GM18873 (cell line): Measurements from ENCODE around the gene SMAD7.
A peak's percentile ranks its signal among the peaks of the same experiment; 100 is the strongest.

Source experiments
- ATAC-seq: cut with Tn5 transposase; IDR thresholded peaks from one replicate; pipeline ENCODE4 v1.9.1; 2021; ENCODE audit warnings: mild to moderate bottlenecking, moderate library complexity, moderate number of reproducible peaks; ENCODE audit not compliant: unreplicated experiment, low FRiP score

SMAD7 gene

DNA sequence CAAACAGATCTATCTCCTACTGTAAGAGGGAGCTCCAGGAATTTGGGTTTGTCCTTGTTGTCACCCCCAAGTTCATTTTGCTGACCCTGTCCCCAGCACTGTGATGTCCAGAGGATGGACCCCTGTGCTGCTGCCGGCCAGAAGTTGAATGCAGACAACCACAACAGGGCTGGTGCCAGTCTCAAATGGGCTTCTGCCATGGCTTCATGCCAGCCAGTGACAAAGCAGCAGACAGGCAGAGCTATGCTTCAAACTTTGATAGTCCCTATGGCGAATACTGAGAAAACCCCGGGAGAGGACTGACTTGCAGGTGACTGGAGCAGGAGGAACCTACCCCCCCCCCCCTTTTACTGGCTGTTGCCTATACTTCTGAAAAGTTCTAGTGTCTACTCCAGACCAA is 3.2 kb downstream of the SMAD7 start:
- ATAC-seq: no peak

DNA sequence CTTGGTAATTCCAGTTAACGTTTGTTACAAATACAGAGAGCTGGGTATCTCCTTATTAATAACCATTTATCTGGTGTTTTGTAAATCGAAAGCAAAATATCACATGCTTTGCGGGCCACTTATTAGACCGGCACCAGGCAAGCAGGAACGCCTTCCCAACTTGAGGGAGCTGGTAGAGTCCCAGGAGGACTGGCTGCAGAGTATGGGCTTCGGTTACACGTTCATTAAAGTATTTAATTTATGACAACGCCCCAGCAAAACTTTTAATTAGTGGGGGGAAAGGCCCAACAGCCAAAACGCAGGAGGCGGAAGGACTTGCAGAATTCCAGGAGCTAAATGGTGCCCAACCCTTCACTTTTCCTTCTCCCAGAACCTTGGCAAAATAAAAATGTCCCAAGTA is 3.7 kb downstream of the SMAD7 start:
- no peak for ATAC-seq

DNA sequence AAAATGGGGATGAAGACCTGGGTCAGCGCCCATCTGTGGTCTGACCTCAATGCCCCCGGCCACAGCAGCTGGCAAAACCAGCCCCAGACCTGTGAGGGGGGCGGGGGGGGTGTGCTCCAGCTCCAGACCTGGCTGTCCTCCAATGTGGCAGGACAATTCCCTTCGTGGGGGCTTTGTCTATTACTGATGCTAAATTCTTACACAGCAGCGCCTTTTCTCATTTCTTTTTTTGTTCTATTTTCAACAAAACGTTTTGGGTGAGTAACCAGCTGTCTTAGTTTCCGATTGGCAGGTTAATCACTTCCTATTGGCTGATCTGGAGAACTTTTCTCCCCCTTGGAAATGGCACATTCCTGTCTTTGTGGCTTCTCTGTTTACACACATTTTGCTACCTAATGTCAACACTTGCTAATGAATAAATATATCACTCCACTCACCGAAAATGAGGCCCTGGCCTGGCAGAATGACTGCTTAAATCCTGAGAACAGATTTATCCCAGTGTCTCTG is 4.4 kb downstream of the SMAD7 start:
- no peak for ATAC-seq

GRCh38 chr18:48945953-48946217 is 4.9 kb downstream of the SMAD7 start:
- no peak for ATAC-seq

DNA sequence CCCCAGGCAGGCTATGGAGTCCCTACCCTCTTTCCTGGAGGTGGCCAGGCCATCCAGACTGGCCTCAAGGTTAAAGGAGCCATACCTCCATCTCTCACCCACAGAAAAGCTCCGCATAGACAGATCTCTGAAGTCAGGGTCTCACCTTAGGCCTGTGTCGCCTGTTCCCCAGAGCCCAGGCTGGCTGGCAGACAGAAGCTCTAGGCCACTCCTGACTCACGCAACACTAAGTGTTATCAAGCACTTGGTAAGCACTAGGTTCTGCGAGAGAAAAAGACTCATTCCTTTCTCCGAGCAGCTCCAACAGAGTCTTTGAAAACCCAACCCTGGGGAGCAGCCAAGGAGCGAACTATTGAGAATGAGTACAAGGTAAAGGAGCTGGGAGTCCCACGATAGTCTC is 6.1 kb downstream of the SMAD7 start:
- no peak for ATAC-seq

DNA sequence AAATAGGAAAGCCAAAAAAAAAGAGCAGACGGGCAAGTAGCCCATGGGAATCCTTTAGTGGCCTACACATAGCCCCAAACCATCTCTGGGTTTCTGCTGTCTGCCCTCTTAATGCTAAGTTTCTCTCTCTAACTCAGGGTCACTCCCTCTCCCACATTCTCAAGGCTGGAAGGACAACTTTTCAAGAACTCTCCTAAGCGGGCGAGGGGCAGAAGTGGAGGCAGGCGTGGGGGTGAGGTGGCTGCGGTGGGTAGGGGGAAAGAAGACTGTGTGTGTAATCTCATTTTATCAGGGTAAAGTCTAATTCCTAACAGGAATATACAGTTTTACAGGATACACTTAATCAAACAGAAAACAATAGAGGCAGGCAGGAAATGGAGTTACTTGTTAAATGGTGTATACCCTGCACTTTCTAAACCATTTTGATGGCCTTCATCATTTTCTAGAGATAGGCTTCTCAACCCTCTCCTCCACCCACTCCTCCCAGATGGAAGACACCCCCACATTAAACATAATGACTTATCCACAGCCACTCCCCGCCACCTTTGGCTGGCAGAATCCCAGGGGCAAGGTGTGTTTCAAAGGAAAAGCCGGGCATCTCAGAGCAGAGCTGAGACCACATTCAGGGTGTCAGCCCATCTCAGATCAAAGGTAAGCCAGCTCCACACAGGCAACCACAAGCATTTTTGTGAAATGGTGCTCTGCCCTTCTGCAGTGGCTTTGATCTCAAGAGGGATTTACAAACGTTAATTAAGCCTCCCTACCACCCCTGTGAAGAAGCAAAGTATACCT is 6.8 kb downstream of the SMAD7 start:
- no peak for ATAC-seq

- ATAC-seq: no peak
These were observed 7.4 kb downstream of the SMAD7 start for GRCh38 chr18:48943333-48943732.

DNA sequence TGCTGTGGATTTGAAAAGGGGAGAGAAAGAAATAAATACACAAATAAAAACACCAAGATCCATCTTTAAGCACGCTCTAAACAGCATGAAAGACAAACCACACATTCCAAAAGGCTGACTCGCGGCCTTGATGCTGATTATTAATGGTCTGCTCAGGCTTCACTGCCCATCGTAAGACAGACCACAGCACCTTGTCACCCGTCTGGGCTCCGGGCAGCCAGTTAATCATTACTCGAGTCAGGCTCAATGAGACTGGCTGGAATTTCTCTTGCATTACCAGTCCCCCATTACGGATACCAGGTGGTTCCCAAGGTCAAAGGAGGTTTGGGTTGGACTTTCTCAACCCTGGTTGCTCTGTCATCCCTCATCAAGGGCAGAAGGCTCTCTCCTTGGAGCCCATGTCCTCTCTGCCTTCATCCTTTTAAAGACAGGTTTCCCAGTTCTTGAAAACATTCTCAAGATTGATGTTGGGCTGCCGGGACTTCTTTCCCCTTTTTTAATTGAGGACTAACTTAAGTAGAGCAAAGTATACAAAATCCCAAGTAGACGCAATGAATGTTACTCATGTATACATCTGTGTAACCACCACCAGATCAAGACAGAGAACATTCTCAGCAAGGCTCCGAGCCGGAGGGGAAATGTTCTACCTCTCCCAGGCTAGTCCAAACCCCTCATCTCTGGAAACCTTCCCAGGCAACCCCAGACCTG is 8.1 kb downstream of the SMAD7 start:
- no peak for ATAC-seq

GRCh38 chr18:48942086-48942485 is 8.7 kb downstream of the SMAD7 start:
- no peak for ATAC-seq

DNA sequence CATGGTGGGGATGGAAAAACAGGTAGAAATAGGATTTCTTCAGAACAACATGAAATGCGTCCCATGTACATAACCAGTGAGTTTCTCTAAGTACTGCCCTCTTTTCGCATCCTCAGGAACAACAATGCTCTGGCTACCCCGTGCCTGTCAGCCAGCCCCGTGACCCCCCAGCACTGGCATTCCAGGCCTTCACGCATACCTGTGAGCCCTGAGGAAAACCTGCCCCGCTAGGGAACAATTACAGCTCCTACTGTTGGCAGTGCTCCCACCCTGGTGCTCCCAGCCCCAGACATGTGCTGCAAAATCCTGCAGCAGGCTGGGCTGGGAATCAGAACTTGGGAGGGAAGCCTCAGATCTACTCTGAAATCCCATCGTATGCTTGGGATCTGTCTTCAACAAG is 9.1 kb downstream of the SMAD7 start:
- no peak for ATAC-seq

DNA sequence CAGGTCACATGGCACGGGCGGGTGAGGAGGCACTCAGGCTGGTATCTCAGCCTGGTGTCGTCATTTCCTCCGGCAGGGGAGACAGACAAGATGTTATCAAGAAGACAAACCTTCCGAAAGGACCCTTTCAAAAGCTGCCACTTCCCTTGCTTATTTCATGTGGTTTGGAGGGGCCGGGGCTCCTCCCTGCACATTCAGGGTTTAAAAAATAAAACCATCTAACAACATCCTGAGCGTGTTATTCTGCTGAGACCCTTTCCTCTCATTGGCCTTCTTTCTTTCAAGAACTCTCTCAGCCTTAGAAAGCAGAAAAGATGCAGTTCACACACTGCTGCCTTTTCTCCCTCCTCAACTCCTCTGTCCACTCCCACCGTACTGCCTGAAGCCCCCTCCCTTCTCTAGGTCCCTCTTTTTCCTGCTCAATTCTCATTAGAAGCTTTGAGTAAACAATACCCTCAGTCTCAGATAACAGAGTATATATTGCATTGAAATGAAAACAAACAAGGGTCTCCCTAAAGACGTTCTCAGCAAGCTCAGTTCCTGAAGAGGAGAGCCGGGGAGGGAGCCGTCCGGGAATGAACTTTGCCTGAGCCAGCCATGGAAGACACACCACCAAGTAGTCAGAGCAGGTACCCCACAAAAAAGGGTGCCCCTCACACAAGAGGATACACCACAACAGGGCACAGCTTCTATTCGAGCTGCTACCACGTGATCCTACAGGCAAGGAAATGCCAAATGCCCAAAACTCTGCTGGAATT is 9.7 kb downstream of the SMAD7 start:
- peak; percentile 48 for ATAC-seq

DNA sequence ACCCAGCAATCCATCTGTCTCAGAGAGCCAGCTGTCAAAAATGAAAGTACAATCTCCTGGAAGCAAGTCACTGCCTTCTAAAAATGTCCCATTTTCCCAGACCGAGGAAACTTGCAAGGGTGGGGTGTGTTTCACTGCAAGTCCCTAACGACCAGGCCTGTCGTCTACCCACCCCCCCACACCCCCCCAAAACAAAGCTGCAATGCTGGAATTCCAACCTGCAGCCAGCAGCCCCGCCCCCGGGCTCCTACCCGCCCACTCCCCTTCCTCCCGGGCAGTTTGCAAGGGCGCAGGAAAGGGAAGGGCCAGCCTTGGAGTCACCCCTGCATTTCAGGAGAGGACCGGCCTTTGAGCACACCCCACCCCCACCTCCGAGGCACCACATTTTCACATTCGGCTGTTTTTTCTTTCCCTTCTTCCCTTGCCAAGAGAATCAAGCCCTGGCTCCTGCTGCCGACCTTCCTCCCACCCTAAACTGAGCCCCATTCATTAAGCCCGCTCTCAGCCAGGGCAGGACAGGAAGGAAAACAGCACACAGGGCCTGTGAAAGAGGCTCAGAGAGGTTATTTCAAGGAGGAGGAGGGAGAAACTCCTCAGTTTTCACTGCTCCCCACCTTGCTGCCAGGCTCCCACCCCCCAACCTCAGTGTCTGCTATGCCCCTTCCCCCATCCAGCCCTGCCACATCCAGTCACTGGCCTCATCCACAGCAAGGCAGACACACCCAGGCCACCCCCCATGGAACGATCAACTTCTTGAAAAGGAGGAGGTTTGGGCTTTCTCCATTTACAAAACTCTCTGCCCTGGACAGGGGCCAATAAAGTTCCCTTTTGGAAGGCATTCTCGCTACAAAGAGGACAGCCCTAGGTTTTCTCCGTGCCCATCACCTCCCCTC is 11.3 kb downstream of the SMAD7 start:
- no peak for ATAC-seq

DNA sequence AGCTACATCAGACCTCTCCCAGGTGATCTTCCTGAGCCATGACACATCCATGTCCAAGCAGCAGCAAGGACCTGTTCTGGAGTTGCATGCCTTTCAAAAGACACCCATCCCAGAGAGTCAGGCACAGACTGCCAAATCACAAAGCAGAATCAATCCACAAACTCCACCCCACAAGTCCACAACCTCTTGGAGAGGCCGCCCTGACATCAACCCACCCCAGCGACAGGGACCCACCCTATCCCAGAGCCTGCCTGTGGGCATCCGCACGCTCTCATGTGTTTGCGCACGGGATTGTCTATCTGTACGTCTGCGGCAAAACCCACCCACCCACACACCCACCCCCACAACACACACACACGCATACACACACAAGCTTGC is 11.9 kb downstream of the SMAD7 start:
- ATAC-seq: no peak

GRCh38 chr18:48937869-48938750 is 12.7 kb downstream of the SMAD7 start:
- ATAC-seq: no peak

GRCh38 chr18:48935433-48935774 is 15.4 kb downstream of the SMAD7 start:
- no peak for ATAC-seq

DNA sequence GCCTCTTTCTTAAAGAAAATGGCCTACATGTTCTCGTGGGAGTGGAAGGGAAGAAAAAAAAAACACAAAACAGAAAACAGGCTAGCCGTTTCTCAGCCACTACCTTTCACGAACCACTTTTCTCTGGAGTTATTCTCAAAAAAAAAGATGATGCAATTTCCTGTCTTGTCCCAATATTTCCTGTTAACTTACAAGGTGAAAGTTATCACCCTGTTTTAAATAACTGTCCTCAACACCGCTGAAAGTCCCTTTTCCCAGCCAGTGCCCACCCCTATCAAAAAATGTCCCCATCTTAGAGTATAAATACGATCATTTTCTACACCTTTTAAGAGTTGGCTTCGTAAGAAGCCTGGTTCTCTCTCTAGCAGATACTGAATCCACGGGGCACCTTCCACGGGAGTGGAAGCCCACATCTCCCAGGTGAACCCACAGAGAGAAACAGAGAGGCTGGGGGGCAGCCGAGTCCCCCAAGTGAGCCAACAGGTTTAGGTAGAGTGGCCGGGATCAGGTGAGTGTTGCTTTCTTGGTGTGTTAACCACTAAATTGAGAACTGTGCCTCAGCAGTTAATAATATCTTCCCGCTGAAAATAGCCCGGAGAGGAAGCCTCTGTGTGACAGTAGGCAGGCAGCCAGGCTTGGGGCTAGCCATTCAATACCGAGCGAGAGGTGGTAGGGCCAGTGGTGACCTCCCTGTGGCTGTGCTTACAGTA is 15.9 kb downstream of the SMAD7 start:
- peak; percentile 44 for ATAC-seq

- ATAC-seq: no peak
These were observed 16.4 kb downstream of the SMAD7 start for GRCh38 chr18:48934415-48934722.

DNA sequence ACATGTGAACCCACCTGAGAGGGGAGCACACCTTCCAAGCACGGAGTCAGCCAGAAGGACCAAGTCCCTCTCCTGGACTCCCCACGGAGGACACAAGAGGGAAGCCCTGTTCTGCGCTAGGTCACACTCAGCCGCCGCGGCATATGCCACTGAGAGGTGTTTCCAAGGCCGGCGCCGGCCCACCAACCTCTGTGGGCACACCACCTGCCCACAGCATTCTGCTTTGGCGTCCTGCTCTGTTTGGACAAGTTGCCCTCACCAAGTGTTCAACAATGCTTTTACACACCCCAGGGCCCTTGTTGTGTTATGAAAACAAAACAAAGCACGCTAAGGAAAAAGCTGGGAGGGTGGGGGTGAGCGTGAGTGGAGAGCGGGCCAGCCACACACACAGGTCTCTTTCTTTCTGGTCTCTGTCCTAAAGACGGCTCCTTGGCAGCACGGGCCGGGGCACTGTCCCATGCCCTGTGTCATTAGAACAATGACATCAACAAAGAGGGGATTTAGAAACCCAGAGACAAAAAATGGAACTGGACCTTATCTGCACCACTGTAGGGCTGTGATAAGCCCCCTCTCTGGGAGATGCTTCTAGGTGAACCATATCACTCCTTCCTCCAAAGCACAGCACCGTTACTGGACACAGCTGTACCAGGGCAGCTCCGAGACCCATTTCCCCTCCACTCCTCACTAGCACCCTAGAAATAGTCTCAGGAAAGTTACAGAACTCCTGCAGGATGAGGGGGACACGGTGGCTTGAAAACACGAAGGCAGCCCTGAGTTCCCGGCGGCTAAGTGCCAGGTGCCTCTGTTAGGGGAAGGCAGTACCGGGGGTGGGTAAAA is 17.0 kb downstream of the SMAD7 start:
- no peak for ATAC-seq
